ENCODE data around the gene SECISBP2L. TPM values are rescaled to one million over a fixed set of nuclear protein-coding genes. Genes with fewer than 3 reads are reported as not detected.
A peak's percentile ranks its signal among the peaks of the same experiment; 100 is the strongest.

SECISBP2L gene
- total and polyA plus RNA-seq, 12 donors, result 6.2 to 49.8 (median 42.4) TPM

- ATAC-seq (no peak), DNase-seq (no peak)
- 64 to 83% methylated on average over 4 of the region's 4 CpGs for WGBS, 2 donors
- H3K4me3 ChIP-seq, result no peak overlapping the region
- no peaks in the 10 kb centered on the region for H3K27me3 ChIP-seq
- H3K4me1 ChIP-seq, result peaks cover 0 to 25% (median 0%) of the 10 kb centered on the region in 9 donors
- H3K27ac ChIP-seq, result peak overlapping the region in 1 of 10 donors; percentile 7
- intact Hi-C loops (cut with DNase I), result no loop called here
- no peaks in the 10 kb centered on the region for H3K9me3 ChIP-seq
- no peaks in the 10 kb centered on the region for H3K36me3 ChIP-seq
- TF ChIP-seq, protein P1, sequence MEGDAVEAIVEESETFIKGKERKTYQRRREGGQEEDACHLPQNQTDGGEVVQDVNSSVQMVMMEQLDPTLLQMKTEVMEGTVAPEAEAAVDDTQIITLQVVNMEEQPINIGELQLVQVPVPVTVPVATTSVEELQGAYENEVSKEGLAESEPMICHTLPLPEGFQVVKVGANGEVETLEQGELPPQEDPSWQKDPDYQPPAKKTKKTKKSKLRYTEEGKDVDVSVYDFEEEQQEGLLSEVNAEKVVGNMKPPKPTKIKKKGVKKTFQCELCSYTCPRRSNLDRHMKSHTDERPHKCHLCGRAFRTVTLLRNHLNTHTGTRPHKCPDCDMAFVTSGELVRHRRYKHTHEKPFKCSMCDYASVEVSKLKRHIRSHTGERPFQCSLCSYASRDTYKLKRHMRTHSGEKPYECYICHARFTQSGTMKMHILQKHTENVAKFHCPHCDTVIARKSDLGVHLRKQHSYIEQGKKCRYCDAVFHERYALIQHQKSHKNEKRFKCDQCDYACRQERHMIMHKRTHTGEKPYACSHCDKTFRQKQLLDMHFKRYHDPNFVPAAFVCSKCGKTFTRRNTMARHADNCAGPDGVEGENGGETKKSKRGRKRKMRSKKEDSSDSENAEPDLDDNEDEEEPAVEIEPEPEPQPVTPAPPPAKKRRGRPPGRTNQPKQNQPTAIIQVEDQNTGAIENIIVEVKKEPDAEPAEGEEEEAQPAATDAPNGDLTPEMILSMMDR (IDR thresholded peaks at IDR 0.05), result no peak
Observed at GRCh38 chr15:49060710-49061495, 14.7 kb upstream of the SECISBP2L start.

- TF ChIP-seq, protein P1 (IDR thresholded peaks at IDR 0.05), result no peak
- Histone ChIP-seq H3K36me3 (no peaks in the 10 kb centered on the region), H3K9me3 (no peaks in the 10 kb centered on the region), H3K4me3 (no peak overlapping the region), H3K27ac (no peak overlapping the region), H3K4me1 (peaks cover 0 to 21% (median 4%) of the 10 kb centered on the region in 9 donors), H3K27me3 (no peaks in the 10 kb centered on the region)
- DNase-seq (no peak), ATAC-seq (no peak)
- 79 to 87% methylated on average over 3 of the region's 3 CpGs for WGBS, 2 donors
- intact Hi-C loops (cut with DNase I), result loop anchor here in 1 of 10 donors (2.0 kb wide), 1 partner anchor 51 kb away; no protein-coding TSS in a partner anchor
Observed at GRCh38 chr15:49059491-49059890, 13.2 kb upstream of the SECISBP2L start.

GRCh38 chr15:49058559-49058958, 12.3 kb upstream of the SECISBP2L start:
- ATAC-seq, result no peak
- Histone ChIP-seq H3K36me3 (no peaks in the 10 kb centered on the region), H3K9me3 (no peaks in the 10 kb centered on the region), H3K4me1 (peaks cover 0 to 12% (median 4%) of the 10 kb centered on the region in 9 donors), H3K27ac (no peak overlapping the region), H3K4me3 (no peak overlapping the region), H3K27me3 (no peaks in the 10 kb centered on the region)
- intact Hi-C loops (cut with DNase I), result loop anchor here in 1 of 10 donors (2.0 kb wide), 1 partner anchor 52 kb away; no protein-coding TSS in a partner anchor
- DNase-seq, result no peak
- TF ChIP-seq, protein P1 (IDR thresholded peaks at IDR 0.05), result no peak
- 86 to 93% methylated on average over 1 of the region's 1 CpG for WGBS, 2 donors

- TF ChIP-seq, protein P1 (IDR thresholded peaks at IDR 0.05), result no peak
- Histone ChIP-seq H3K9me3 (no peaks in the 10 kb centered on the region), H3K36me3 (no peaks in the 10 kb centered on the region), H3K27me3 (no peaks in the 10 kb centered on the region), H3K4me1 (peaks cover 0 to 6% (median 0%) of the 10 kb centered on the region in 9 donors), H3K27ac (peak overlapping the region in 4 of 10 donors; percentile 10 to 48 (median 44)), H3K4me3 (no peak overlapping the region)
- ATAC-seq, result peak in 6 of 8 donors; percentile 55 to 87 (median 78)
- WGBS, 2 donors, result 41 to 57% methylated on average over 2 of the region's 2 CpGs
- DNase-seq, result no peak
- intact Hi-C loops (cut with DNase I), result no loop called here
Observed at GRCh38 chr15:49055630-49056029, 9.4 kb upstream of the SECISBP2L start.
